GM21367 (cell line): ENCODE data around the gene SNAPC1.
"Not testable (repeated sequence)": the region's sequence is repeated elsewhere in the genome, so short reads cannot be mapped to it uniquely, and the experiment has no call there.

Experiments used
- ATAC-seq: cut with Tn5 transposase; IDR thresholded peaks from one replicate; pipeline ENCODE4 v1.9.1; 2021; ENCODE audit not compliant: unreplicated experiment

The SNAPC1 gene

DNA sequence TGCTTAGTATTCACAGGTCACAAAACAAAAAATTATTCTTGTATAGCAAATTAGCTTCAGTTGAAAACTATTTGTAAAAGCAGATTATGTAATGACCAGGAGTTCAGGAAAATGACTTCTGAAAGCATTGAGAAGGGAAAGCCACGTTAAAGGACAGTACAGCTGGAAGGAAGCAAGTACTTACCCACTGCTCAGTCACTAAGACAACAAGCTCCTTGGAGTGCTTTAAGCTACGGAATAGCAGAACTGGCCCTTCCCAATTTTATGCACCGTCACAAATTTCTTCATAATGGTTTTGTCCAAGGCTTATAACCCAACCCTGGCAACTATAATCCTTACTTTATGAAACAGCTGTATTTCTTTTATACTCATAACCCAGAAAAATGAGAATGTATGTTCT lies 13.0 kb upstream of the SNAPC1 start:
- ATAC-seq, result no peak

- no peak for ATAC-seq
These were observed 12.4 kb upstream of the SNAPC1 start for GRCh38 chr14:61749867-61750266.

DNA sequence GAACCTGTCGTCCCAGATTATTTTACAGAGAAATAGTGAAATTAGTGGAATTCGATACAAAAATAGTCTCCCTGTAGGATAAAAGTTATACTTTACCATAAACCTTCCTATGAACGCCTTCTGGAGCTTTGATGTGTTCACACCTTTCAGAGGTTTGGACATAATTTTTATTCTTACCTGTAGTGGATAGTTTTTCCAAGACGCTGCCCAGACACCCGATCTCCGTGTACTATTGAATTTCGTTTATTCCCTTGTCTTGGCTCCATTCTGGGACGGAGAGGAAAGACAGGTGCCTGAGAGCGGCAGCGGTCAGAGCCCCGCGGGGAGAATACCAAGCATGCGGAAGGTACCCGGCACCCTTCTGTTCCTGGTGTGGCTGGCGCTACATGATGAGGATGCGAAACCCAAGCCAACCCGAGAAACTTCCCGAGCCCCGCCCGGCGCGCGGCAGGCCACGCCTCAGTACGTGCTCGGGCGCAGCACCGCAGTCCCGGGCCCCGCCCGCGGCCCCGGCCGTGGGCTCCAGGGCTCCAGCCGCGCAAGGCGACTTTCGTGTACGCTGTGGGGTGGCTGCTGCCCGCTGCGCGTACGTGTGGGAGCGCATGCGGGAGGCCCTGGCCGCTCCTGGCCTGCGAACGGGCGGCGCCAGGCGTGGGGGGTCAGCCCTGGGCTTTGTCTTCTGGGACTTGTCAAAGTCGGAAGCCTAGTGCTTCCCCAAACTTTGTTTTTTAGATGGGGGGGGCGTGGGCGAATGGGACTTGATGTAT lies 11.3 kb upstream of the SNAPC1 start:
- peak; percentile 89 for ATAC-seq

DNA sequence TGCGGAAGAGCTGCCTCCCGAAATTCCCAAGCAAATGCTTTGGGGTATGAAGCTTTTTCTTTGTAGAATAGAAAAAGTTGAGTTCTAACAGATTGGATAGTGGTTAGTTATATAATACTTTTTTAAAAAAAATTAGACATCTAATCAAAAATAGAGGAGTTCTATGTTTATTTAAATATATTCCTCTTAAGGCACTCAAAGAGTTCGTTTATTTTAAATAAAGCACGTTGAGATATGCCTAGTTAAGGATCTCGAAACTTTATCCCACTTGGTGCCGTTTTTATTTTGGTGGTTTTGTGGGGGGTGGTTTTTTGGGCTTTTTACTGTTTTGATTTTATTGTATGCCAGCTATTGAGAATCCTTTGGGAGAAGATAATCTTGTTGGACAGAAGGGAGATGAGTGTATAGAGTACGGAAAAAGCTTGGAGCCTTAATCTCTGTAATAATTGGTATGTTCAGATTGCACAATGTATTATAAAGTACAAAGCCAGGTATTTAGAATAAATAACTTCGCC lies 10.7 kb upstream of the SNAPC1 start:
- ATAC-seq, result no peak

DNA sequence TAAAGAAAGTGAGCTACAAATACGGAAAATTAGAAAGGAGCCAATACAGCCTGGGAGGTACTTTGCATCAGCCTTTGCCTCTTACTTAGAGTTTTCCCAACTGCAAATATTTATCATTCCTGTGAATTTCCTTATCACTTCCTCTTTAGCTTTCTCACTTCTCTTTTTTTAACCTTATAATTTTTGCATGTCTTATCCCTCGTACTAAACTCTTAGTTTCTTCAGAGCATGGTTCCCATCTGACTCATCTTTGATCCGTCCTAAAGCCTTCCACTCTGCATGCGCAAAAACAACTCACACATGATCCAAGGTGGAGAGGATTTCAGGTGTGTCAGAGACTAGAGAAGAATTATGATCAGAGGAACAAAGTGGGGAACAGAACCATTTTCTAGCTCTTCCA lies 9.6 kb upstream of the SNAPC1 start:
- peak; percentile 38 for ATAC-seq

- ATAC-seq, result no peak
These were observed 8.6 kb upstream of the SNAPC1 start for GRCh38 chr14:61753631-61754030.

DNA sequence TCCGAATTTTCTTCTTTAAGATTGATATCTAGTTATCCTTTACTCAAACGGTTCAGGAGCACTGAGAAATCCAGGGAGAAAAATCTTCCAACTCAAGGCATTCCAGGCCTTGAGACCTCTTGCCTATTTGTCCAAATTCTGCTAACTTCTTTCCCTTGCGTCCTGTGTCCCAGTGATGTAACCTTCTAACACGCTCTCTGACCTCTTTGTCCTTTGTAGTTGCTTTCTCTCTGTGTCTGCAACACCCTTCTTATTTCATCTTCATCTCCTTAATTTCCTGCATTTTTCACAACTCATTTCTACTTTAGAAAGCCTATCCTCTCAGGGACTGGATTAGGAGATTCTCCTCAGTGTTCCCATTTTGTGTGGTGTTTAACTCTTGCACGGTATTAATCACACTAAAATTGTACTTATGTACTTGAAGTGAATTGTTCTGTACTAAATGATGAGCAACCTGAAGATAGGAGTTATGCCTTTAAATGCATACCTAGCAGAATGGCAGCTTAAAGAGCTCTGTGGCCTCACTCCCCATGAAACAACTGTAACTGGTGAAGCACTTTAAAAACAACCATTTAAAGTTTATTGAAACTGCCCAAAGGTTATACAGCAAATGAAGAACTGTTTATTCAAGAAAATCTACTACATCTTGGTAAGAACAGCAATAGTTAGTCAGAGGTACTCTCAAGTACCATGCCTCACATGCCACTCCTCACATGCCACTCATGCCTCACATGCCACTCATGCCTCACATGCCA lies 7.4 kb upstream of the SNAPC1 start:
- no peak for ATAC-seq

- ATAC-seq, result not testable (repeated sequence)
These were observed 6.9 kb upstream of the SNAPC1 start for GRCh38 chr14:61755382-61755742.

- ATAC-seq, result no peak
These were observed 6.1 kb upstream of the SNAPC1 start for GRCh38 chr14:61756135-61756534.

DNA sequence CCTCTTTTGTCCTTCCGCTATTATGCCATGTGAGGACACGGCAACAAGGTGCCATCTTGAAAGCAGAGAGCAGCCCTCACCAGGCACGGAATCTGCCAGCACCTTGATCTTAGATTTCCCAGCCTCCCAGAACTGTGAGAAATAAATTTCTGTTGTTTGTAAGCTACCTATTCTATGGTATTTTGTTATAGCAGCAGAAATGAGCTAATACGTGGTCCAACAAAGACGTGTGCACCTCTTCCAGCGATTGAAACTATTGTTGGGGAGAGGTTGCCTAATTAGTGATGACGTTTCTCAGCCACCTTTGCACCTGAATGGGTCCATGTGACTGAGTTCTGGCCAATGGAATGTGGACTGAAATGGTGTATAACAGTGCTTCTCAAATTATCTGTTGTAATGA lies 2.3 kb upstream of the SNAPC1 start:
- ATAC-seq, result no peak

DNA sequence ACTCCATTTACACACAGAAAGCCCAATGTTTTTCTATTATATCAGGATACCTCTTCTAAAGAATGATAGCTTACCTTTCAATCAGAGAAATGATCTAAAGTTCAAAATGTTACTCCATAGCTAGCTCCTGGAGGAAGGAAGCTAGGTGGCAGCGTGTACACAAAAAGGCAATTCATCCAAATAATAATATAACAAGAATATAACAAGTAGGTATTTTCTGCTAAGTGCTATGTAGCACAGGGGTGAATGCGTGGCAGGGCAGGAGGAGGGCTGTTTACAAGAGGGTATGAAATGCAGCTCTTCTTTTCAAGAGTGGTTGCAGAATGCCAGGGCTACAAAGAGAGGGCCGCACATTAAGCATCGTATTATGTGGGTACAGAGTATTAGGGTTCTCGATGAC lies 663 bp upstream of the SNAPC1 start:
- peak; percentile 12 for ATAC-seq

GRCh38 chr14:61764342-61765122 lies 2.3 kb downstream of the SNAPC1 start:
- ATAC-seq, result no peak

- no peak for ATAC-seq
These were observed 3.2 kb downstream of the SNAPC1 start for GRCh38 chr14:61765225-61765943.

DNA sequence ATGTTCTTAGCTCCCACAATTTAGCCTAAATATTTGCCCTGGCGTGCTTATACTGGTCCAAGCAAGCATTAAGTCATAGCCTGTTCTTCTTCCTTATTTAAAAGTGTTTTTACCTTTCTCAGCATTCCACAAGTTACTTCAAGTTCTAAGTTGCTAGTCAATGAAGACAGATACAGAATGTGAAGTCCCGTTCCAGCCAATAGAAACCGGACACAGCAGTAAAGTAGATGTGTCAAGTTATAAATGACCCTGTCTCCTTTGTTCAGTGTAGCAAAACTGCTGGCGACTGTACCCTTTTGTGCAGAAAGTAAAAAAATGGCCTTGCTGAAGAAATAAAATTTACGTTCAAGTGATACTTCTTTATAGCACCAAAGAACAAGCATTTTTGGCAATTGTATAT lies 3.9 kb downstream of the SNAPC1 start:
- ATAC-seq, result no peak

DNA sequence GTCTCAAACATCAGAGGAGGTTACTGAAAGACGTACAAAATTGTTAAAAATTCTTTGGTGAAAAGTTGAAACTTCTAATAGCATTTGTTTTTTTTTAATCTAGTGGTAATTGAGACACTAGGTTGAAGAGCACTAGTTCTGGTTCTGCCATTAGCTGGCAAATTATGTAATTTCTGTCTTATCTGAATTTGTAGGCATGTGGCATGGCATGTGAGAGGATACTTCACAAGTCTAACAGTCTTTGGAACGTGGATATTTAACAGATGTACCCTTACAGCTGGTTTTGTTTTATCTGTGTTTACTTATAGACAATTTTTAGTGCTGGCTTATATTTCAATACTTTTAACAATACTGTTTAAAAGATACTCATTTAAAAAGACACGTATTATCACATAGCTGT lies 6.0 kb downstream of the SNAPC1 start:
- ATAC-seq, result no peak

- no peak for ATAC-seq
These were observed 7.7 kb downstream of the SNAPC1 start for GRCh38 chr14:61769893-61770292.

GRCh38 chr14:61774861-61775260 lies 12.6 kb downstream of the SNAPC1 start:
- no peak for ATAC-seq

- ATAC-seq, result peak; percentile 75
These were observed 17.9 kb downstream of the SNAPC1 start for GRCh38 chr14:61780125-61780524.

- ATAC-seq, result no peak
These were observed 35.1 kb downstream of the SNAPC1 start for GRCh38 chr14:61797309-61797708.

DNA sequence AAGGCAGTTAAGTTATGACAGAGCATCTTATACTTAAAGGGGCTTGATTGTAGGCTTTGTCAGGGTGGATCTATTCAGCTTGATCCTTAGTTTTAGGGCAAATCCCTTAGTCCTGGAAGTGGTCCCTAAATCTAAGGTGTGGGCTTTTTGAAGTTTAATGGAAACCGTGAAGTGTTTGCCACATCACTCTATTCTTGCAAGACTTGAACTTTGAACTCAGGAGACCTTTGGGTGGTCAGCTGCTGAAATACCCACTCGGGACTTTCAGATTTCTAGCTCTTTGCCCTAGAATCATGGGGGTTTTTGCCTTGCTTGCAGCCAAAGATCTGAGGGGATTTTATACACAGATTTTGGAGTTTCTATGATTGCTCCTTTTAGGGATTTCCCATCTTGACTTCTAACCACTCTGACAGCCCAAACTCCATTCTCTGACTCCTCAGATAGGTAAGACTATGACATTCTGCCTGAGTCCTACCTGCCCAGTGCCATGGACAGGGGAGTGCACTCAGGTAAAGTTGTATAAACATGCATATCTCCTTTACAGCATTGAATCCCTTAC lies 39.9 kb downstream of the SNAPC1 start:
- ATAC-seq, result no peak

DNA sequence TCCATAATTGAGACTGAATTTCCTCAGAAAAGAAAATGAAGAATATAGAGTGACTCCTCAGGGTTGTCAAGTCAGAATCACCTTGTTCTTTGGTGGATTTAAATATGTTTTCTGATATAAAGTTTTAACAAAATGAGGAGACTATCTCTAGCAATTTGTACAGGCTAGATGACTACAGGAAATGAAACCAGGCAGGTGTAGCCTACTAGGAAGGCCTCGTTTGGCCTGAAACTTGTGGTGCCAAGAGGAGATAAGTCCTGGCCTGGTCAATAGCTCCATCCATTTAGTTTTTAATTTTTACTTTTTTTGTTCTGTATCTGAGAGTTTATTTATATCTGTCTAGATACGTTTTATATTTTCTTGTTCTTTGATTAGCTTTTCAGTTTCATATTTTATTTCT lies 41.5 kb downstream of the SNAPC1 start:
- ATAC-seq, result no peak
